ENCODE data around the gene CHI3L1.

Gene CHI3L1

GRCh38 chr1:203149188-203149840 lies 37.2 kb downstream of the CHI3L1 start:
- DNase-seq: no peak

GRCh38 chr1:203148579-203148978 lies 37.9 kb downstream of the CHI3L1 start:
- no peak for DNase-seq

- no peak for DNase-seq
Observed at GRCh38 chr1:203148127-203148526, 38.4 kb downstream of the CHI3L1 start.

GRCh38 chr1:203147376-203147775 lies 39.1 kb downstream of the CHI3L1 start:
- DNase-seq: no peak

- DNase-seq: no peak
Observed at GRCh38 chr1:203146537-203146936, 40.0 kb downstream of the CHI3L1 start.

GRCh38 chr1:203146042-203146369 lies 40.5 kb downstream of the CHI3L1 start:
- DNase-seq: no peak

GRCh38 chr1:203145321-203146041 lies 41.0 kb downstream of the CHI3L1 start:
- DNase-seq: no peak

GRCh38 chr1:203144661-203145060 lies 41.8 kb downstream of the CHI3L1 start:
- no peak for DNase-seq

- no peak for DNase-seq
Observed at GRCh38 chr1:203143641-203144040, 42.9 kb downstream of the CHI3L1 start.

GRCh38 chr1:203142684-203143408 lies 43.7 kb downstream of the CHI3L1 start:
- no peak for DNase-seq

GRCh38 chr1:203142124-203142523 lies 44.4 kb downstream of the CHI3L1 start:
- no peak for DNase-seq

- DNase-seq: no peak
Observed at GRCh38 chr1:203140743-203141520, 45.6 kb downstream of the CHI3L1 start.

GRCh38 chr1:203139976-203140475 lies 46.5 kb downstream of the CHI3L1 start:
- DNase-seq: no peak

GRCh38 chr1:203138066-203138465 lies 48.4 kb downstream of the CHI3L1 start:
- DNase-seq: no peak

GRCh38 chr1:203137324-203137723 lies 49.2 kb downstream of the CHI3L1 start:
- no peak for DNase-seq

- DNase-seq: no peak
Observed at GRCh38 chr1:203136409-203137042, 50.0 kb downstream of the CHI3L1 start.

- no peak for DNase-seq
Observed at GRCh38 chr1:203135636-203136305, 50.7 kb downstream of the CHI3L1 start.

GRCh38 chr1:203133970-203134725 lies 52.4 kb downstream of the CHI3L1 start:
- DNase-seq: no peak

- DNase-seq: no peak
Observed at GRCh38 chr1:203131548-203132200, 54.8 kb downstream of the CHI3L1 start.

GRCh38 chr1:203130358-203130985 lies 56.0 kb downstream of the CHI3L1 start:
- no peak for DNase-seq
